DMS153 (cell line): ENCODE results near the gene RTF2.

ENCODE experiments used
- DNase-seq: peaks from one replicate; lab custom pipeline; 2025; lab: John Stamatoyannopoulos, UW

The RTF2 gene, protein sequence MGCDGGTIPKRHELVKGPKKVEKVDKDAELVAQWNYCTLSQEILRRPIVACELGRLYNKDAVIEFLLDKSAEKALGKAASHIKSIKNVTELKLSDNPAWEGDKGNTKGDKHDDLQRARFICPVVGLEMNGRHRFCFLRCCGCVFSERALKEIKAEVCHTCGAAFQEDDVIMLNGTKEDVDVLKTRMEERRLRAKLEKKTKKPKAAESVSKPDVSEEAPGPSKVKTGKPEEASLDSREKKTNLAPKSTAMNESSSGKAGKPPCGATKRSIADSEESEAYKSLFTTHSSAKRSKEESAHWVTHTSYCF

GRCh38 chr20:56468316-56469076 lies at the start of gene RTF2:
Gene RTF2, plus strand, starts transcription at chr20:56468627. Its CDS starts 71 bp downstream, at chr20:56468698.
- peak; percentile 83 for DNase-seq

DNA sequence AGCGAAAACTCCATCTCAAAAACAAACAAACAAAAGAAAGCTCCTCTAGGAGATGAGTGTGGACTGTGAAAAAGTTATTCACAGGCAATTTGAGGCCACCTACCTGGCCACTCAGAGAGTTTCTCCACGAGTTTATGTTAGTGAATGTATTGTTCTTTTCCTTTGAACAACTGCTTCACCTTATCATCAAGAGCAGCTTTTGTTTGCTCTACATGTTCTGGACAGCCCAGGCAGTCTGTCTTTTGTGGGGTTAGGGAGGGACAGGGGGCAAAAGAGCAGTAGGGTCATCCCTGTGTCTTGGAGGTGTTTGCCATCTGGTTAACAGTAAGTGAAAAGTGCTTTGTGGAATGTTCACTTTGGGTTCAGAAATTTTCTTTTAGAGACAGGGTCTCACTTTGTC lies 48.4 kb upstream of the RTF2 start:
- no peak for DNase-seq

DNA sequence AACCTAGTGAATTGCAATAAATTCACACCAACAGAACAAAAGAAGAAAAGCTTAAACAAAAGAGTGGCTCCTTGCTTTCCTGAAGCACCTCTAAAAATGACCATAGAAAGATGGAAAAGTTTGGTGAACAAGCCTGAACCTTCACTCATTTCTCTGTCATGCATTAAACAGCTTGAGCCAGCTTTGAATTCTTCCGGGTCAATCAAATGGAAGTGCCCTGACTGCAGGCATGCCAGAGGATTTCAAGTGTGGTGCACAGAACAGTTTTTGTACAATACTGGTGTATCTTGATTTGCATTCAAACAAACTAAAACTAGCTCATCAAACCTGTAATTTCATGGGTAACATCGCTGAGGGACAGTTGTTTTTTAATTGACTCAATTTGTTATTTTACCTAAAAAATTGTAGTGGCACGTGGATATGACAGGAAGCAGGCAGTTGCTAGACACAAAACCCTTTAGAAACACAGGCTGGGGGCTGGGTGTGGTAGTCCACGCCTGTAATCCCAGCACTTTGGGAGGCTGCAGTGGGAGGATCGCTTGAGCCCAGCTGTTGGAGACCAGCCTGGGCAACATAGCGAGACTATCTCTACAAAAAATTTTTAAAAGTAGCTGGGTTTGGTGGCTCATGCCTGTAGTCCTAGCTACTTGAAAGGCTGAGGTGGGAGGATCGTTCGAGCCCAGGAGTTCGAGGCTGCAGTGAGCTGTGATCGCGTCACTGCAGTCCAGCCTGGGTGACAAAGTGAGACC lies 47.3 kb upstream of the RTF2 start:
- no peak for DNase-seq

DNA sequence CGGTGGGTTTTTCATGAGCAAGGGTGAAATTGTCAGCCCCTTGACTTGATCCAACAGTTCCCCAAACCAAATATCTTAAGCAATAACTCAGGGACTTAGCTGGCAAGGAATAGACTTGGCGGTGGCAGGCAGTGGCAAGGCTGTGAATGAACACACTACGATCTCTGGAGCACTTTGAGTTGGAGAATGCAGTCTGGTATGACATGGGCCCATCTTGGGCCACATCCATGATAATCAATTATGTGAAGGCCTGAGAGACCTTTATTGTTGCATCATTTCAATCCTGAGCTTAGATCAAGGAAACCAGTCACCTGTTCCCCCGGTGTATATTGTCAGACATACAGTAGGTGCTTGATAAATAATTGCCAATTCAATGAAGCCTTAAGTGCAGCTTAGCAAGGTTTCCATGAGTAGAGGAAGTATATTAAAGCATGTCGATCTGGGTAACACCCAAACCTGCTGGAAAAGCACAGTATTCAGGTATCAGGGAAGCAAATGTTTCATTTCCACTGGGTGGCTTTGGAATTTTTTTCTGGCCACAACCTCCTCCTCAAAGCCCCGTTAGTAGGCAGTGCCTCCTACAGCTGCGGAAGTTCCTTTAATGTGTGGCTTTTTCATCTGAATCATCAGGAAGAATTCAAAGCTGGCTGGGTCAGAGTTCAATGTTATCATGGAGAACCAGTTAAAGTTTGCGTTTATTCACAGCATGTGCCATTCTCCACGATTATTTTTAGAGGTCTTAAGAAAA lies 46.2 kb upstream of the RTF2 start:
- DNase-seq: no peak

DNA sequence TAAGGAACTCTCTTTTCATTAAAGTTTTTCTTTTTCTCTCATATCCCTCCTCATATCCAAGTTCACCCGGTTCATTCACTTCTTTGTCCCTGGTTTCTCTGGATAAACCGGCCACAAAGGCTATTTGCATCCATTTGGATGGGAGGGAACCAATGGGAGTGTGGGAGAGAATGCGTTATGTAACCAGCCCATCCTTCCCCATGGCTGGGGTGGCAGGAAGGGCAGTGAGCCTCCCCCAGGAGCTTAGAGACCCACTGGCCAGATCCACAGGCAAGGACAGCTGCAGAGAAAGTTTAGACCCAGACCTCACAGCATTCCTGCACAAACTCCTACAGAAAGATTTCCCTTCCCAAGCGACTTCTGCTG lies 45.6 kb upstream of the RTF2 start:
- no peak for DNase-seq

DNA sequence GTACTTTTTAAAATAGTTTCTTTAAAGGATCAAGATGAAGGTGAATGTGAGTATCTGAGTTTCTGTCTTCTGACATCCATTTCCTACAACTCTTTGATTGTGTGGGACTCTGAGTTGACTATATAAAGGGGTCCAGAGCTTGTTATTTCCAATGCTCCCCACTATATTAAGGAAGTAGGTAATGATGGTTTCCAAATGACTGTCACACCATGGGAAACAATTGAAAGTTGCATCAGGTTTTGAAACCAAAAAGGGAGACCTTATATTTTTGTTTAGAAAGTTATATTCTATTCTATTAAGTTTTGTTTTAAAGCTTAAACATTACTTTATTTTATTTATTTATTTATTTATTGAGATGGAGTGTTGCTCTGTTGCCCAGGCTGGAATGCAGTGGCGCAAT lies 45.2 kb upstream of the RTF2 start:
- DNase-seq: no peak

DNA sequence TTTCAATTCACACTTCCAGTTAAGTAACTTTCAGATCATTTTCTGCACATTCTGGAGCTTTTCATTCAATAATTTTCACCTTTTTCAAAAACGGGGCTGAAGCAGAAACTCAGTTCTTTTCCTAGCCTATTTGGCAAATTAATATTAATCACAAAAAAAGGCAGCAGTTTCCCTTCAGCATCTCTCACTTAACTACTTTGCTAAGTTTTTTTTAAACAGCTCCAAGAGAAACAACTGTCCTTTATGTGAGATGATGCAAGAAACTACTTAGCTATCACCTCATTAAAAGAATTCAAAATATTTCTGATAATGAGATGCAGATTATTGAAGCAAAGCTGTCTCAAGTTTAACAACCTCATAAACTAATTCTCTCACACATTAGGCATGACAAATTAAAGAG lies 44.5 kb upstream of the RTF2 start:
- DNase-seq: no peak

DNA sequence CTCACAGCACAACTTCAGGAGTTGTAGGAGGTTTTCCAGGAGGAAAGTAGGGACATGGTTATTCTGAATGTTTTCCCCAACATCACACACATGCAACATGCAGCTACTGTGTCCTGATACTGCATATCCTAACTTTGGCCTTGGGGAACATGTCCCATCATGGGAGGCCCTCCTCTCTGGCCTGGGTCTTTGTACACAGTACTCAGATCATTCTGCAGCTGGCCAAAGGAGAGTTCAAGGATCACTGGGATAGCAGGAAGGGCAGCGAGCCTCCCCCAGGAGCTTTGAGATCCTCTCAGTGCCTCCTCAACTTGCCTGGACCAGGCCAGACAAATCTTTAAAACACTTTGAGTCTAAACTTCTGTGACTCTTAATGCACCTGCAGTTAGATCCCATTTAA lies 43.5 kb upstream of the RTF2 start:
- no peak for DNase-seq

DNA sequence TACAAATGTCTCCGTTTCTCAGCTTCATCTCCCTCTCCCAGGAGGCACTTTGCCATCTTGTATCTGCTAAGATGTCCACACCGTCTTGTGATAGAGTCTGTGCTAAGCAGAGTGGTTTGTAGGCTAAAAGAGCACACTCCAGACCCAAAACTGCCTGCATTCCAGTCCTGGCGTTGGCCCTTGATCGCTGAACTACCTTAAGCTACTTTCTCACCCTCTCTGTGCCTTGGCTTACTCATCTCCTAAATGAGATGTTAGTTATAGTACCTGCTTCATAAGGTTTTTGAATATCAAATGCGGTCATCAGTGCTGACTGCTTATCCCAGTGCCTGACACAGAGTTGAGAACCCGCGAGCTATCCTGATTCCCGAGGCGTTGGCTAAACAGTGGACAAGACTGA lies 42.4 kb upstream of the RTF2 start:
- DNase-seq: no peak

GRCh38 chr20:56426926-56427325 lies 41.5 kb upstream of the RTF2 start:
- DNase-seq: no peak

DNA sequence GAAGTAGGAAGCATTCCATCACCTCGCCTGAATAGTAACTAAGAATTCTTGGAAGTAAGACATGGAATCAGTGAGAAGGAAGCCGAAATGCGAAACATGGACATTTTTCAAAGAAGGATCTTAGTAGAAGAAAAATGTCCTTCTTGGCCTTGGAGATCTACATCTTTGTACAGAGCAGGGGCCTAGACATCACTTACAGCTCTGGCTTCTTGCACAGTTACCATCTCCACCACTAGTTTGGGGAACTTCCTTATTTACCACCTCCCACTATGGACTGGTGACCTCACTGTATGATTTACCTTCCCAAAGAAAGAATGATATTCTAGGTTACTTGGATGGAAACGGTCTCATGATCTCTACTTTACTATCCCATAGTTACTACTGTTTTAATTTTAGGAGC lies 40.6 kb upstream of the RTF2 start:
- no peak for DNase-seq

- DNase-seq: no peak
Observed at GRCh38 chr20:56428410-56428809, 40.0 kb upstream of the RTF2 start.

GRCh38 chr20:56428881-56429280 lies 39.5 kb upstream of the RTF2 start:
- DNase-seq: no peak

GRCh38 chr20:56429502-56429901 lies 38.9 kb upstream of the RTF2 start:
- no peak for DNase-seq

- no peak for DNase-seq
Observed at GRCh38 chr20:56429941-56430340, 38.5 kb upstream of the RTF2 start.

- no peak for DNase-seq
Observed at GRCh38 chr20:56430461-56430860, 38.0 kb upstream of the RTF2 start.

- DNase-seq: no peak
Observed at GRCh38 chr20:56430957-56431356, 37.5 kb upstream of the RTF2 start.

- DNase-seq: no peak
Observed at GRCh38 chr20:56431471-56431870, 37.0 kb upstream of the RTF2 start.

GRCh38 chr20:56433221-56433879 lies 35.1 kb upstream of the RTF2 start:
- no peak for DNase-seq

DNA sequence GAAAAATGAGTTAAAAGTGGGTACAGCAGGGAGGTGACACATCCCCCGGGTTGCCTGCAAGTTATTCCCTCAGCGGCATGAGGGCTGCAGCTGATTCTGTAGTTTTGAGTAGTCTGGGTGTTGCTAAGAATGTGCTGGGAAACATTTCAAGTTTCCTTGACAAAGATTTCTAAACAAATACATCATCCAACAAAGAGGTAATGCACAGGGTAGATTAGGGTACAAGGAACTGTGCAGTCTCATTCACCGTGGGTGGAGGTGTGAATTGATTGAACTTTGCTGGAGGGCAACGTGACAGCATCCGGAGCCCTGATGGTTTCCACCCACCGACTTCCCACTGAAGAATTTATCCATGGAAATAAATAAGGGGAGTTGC lies 34.6 kb upstream of the RTF2 start:
- DNase-seq: no peak

DNA sequence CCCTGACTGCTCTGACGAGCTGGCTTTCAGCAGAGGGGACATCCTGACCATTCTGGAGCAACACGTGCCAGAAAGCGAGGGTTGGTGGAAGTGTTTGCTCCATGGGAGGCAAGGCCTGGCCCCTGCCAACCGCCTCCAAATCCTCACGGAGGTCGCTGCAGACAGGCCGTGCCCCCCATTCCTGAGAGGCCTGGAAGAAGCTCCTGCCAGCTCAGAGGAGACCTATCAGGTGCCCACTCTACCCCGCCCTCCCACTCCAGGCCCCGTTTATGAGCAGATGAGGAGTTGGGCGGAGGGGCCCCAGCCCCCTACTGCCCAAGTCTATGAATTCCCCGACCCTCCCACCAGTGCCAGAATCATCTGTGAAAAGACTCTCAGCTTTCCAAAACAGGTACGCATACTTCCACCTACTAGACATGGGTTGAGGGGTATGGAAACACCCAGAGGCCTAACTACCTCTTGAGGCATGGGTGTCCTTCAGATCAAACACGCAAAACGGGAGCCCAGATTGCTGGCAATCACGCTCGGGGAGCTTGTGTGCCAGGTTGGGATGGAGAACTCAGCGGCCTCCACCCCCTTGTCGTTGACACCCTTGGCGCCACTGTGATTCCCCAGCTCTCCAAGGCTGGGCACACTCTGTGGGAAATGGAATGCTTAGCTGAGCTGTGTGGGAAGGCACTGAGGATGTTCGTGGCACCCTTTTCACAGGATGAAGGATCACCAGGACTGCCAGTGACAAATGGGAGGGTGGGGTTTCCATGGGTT lies 31.0 kb upstream of the RTF2 start:
- DNase-seq: no peak
